Endothelial cell of umbilical vein (primary cell): ENCODE results near the gene RARRES1.

ENCODE experiments used
- EZH2 ChIP-seq: IDR thresholded peaks from 2 replicates; pipeline ENCODE4 v1.6.1; 2012; ENCODE audit warnings: borderline replicate concordance, low read depth, mild to moderate bottlenecking, moderate library complexity, low read length, inconsistent platforms; ENCODE audit not compliant: severe bottlenecking
- FOS ChIP-seq: IDR thresholded peaks from 2 replicates; pipeline ENCODE4 v1.6.1; 2011; ENCODE audit warnings: mild to moderate bottlenecking, low read length, moderate library complexity, borderline replicate concordance; ENCODE audit not compliant: insufficient read depth
- GATA2 ChIP-seq: IDR thresholded peaks from 2 replicates; pipeline ENCODE4 v1.7.0; 2011; ENCODE audit warnings: low read depth, mild to moderate bottlenecking, moderate library complexity, mixed read lengths, low read length; ENCODE audit not compliant: insufficient read length, insufficient read depth
- JUN ChIP-seq: IDR thresholded peaks from 2 replicates; pipeline ENCODE4 v1.6.1; 2011; ENCODE audit warnings: borderline replicate concordance, low read depth; ENCODE audit not compliant: insufficient read length, insufficient read depth
- MYC ChIP-seq: IDR thresholded peaks from one replicate; pipeline ENCODE4 v1.6.1; 2011; ENCODE audit warnings: mild to moderate bottlenecking, low read depth, low read length
- POLR2A ChIP-seq: IDR thresholded peaks from 2 replicates; pipeline ENCODE4 v1.6.1; 2012; ENCODE audit warnings: low read depth, mild to moderate bottlenecking, control low read depth, low read length
- POLR2AphosphoS5 ChIP-seq: IDR thresholded peaks from 2 replicates; pipeline ENCODE4 v1.6.1; 2012; ENCODE audit warnings: low read depth, mild to moderate bottlenecking, control low read depth, low read length, moderate library complexity; ENCODE audit not compliant: insufficient read depth
- TF ChIP-seq, protein P1 (sequence below), 2 donors: IDR thresholded peaks; 1 replicate in 1 of 2; 2 replicates in 1 of 2; pipeline ENCODE4 v1.5.1; 2011; ENCODE audit warnings: low read length in 2 of 2, mild to moderate bottlenecking in 2 of 2, moderate library complexity in 2 of 2, control low read depth in 1 of 2, inconsistent platforms in 1 of 2, low read depth in 1 of 2; ENCODE audit not compliant: insufficient read depth in 1 of 2; ENCODE audit errors: extremely low read depth in 1 of 2
- TF ChIP-seq, protein P2 (sequence below): IDR thresholded peaks from 2 replicates; pipeline ENCODE4 v1.6.1; 2011; ENCODE audit not compliant: insufficient read depth, insufficient read length

DNA sequence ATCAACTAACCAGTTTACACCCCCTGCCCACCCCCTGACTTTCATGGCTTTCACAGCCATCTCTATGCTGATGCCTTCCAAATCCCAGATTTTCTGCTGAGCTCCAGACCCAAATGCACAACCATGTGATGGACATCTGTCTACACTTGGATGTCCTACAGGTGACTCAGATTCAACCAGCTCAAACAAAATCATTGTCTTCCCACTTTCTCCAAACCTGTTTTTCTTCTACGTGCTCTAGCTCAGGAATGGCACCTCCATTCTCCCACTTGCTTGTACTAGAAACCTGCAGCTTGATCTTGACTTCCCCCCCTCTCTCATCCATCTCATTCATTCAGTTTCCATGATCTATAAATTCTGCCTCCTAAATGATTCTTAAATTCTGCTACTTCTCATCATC is 34.1 kb upstream of the RARRES1 start:
- TF ChIP-seq, protein P1, sequence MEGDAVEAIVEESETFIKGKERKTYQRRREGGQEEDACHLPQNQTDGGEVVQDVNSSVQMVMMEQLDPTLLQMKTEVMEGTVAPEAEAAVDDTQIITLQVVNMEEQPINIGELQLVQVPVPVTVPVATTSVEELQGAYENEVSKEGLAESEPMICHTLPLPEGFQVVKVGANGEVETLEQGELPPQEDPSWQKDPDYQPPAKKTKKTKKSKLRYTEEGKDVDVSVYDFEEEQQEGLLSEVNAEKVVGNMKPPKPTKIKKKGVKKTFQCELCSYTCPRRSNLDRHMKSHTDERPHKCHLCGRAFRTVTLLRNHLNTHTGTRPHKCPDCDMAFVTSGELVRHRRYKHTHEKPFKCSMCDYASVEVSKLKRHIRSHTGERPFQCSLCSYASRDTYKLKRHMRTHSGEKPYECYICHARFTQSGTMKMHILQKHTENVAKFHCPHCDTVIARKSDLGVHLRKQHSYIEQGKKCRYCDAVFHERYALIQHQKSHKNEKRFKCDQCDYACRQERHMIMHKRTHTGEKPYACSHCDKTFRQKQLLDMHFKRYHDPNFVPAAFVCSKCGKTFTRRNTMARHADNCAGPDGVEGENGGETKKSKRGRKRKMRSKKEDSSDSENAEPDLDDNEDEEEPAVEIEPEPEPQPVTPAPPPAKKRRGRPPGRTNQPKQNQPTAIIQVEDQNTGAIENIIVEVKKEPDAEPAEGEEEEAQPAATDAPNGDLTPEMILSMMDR (IDR thresholded peaks at IDR 0.05; ENCODE audit: extremely low read depth in 1 of 2, insufficient read depth in 1 of 2, low read depth in 1 of 2, low read length in 2 of 2) = no peak
- TF ChIP-seq JUN = no peak
- TF ChIP-seq, protein P2, sequence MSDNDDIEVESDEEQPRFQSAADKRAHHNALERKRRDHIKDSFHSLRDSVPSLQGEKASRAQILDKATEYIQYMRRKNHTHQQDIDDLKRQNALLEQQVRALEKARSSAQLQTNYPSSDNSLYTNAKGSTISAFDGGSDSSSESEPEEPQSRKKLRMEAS = no peak
- TF ChIP-seq POLR2AphosphoS5 = no peak
- TF ChIP-seq POLR2A = no peak
- TF ChIP-seq EZH2 = no peak
- TF ChIP-seq GATA2 = no peak
- no peak for TF ChIP-seq FOS
- no peak for TF ChIP-seq MYC
